Urinary bladder (tissue), 4 donors: ENCODE data around the gene FOXE3. TPM values are rescaled to one million over a fixed set of nuclear protein-coding genes. Genes with fewer than 3 reads are reported as not detected.

Experiments used
- DNase-seq: peaks from one replicate; pipeline ENCODE4 v3.0.0-alpha.2; 2015; ENCODE audit errors: extremely low spot score
- H3K27ac ChIP-seq: one replicate; pipeline ENCODE4 v1.5.1; 2013; ENCODE audit warnings: low read depth, mild to moderate bottlenecking, moderate library complexity
- H3K36me3 ChIP-seq: one replicate; pipeline ENCODE4 v1.6.1; 2013; ENCODE audit warnings: mild to moderate bottlenecking, moderate library complexity; ENCODE audit not compliant: insufficient read depth
- H3K4me1 ChIP-seq: one replicate; pipeline ENCODE4 v1.6.1; 2013; ENCODE audit warnings: mild to moderate bottlenecking, moderate library complexity; ENCODE audit not compliant: insufficient read depth
- H3K4me3 ChIP-seq: one replicate; pipeline ENCODE4 v1.5.1; 2013; ENCODE audit warnings: low read depth, low read length
- WGBS: extraction: QIAGEN DNeasy Blood & Tissue Kit; methylation state at CpG from one replicate; pipeline ENCODE4 v1.1.7; 2013; 5-methylcytosine and 5-hydroxymethylcytosine counted together
- polyA plus RNA-seq: library from polyadenylated mRNA; stranded (reverse); fragments of 200-250 nt; gene quantifications from one replicate; pipeline ENCODE4 v1.2.3, GENCODE V29; 2013
- total RNA-seq: library from RNA; depleted of rRNA; stranded (reverse); fragments of >200 nt; gene quantifications from one replicate; pipeline ENCODE4 v1.2.3, GENCODE V29; 2014
- donor health status: healthy with polysubstance abuse.
- donor health status: healthy.

FOXE3 gene
- total RNA-seq (not detected), polyA plus RNA-seq (not detected)

GRCh38 chr1:47415728-47416318, at the start of gene FOXE3:
Gene FOXE3, plus strand, starts transcription at chr1:47416285. Its CDS starts 31 bp downstream, at chr1:47416316.
- no peak within 1 kb of the TSS for H3K27ac ChIP-seq
- H3K36me3 ChIP-seq, result no peaks in the 10 kb centered on the region
- H3K4me3 ChIP-seq, result peak within 1 kb of the TSS; percentile 13
- H3K4me1 ChIP-seq, result peaks cover 4% of the 10 kb centered on the region
- WGBS, result 21% methylated on average over 21 of the region's 21 CpGs
- DNase-seq, result no peak

DNA sequence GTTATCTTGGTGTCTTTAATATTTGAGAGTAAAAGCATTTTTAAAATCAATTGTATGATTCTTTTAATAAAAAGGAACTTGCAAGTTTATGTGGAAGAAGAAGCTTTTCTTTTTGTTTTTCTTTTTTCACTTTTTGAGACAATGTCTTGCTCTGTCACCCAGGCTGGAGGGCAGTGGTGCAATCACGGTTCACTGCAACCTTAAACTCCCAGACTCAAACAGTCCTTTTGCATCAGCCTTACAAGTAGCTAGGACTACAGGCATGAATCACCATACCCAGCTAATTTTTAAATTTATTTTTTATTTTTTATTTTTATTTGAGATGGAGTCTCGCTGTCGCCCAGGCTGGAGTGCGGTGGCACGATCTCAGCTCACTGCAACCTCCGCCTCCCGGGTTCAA, 48.4 kb upstream of the FOXE3 start:
- no peak for DNase-seq
- H3K36me3 ChIP-seq, result no peaks in the 10 kb centered on the region
- H3K4me3 ChIP-seq, result no peak overlapping the region
- no peak overlapping the region for H3K27ac ChIP-seq
- H3K4me1 ChIP-seq, result no peaks in the 10 kb centered on the region
- WGBS, result 90% methylated on average over 7 of the region's 7 CpGs

DNA sequence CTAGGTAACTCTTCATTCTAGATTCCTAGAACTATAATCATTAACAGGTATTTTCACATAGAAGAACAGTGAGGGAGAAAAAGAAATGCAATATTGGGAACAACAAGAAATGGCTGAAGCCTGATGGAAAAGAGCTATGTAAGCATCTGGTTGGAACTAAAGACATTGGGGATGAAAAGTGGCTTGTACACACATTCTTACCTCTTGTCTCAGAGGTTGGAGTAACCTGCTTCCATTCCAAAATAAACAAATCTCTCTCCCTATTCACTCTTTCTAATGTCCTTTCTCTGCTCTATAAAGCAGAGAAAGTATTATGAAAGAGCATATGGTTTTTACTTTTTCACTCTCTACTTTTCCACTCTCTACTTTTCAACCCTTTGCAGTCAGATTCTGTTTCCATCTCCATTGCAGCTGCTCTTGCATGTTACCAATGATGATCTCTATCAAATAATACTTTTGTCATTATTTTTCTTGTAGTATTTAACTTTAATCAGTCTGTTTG, 45.0 kb upstream of the FOXE3 start:
- Histone ChIP-seq H3K4me3 (no peak overlapping the region), H3K36me3 (peaks cover 2% of the 10 kb centered on the region), H3K4me1 (no peaks in the 10 kb centered on the region), H3K27ac (no peak overlapping the region)
- no peak for DNase-seq

DNA sequence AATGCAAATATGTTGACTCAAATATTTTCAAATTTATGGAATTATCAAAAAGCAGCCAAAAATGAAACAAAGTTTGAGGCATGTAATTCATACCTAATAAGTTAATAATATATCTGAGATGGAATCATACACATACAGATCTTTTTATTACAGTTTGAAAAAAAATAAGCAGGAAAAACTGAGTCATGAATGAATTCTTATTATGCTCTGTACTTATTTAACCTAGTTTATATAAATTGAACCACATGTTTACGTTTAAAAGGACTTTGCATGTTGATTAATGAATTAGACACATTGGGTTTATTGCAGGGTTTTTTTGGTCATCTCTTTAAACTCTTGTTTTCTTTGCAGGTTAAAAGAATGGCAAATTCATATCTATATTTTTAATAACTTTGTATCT, 41.6 kb upstream of the FOXE3 start:
- peaks cover 2% of the 10 kb centered on the region for H3K36me3 ChIP-seq
- H3K4me1 ChIP-seq, result no peaks in the 10 kb centered on the region
- no peak overlapping the region for H3K27ac ChIP-seq
- DNase-seq, result no peak
- 79% methylated on average over 1 of the region's 1 CpG for WGBS
- no peak overlapping the region for H3K4me3 ChIP-seq

GRCh38 chr1:47378147-47378546, 37.9 kb upstream of the FOXE3 start:
- WGBS, result 85% methylated on average over 1 of the region's 1 CpG
- no peak for DNase-seq

DNA sequence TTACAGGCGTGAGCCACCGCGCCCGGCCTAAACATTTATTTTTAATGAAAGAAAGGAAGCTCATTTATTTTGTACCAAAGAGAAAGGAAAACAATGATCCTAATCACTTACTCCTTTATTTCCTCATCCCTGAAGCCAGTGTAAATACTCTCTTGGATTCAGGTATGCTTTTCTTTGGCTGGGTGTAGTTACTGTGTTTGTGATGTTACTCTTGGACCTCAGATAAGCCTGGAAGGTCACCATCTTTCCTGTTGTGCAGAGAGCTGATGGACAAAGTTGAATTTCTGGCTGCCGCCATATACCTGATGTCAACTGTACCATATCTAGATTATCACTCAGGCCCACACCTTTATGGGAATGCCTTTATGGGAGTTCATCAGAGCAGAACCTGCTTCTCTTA, 35.4 kb upstream of the FOXE3 start:
- Histone ChIP-seq H3K27ac (no peak overlapping the region), H3K36me3 (peaks cover 2% of the 10 kb centered on the region), H3K4me1 (no peaks in the 10 kb centered on the region), H3K4me3 (no peak overlapping the region)
- 99% methylated on average over 5 of the region's 5 CpGs for WGBS
- DNase-seq, result no peak

More at GRCh38 chr1:47378147-47378546, 37.9 kb upstream of the FOXE3 start:
- no peak overlapping the region for H3K4me3 ChIP-seq
- H3K36me3 ChIP-seq, result peaks cover 3% of the 10 kb centered on the region
- no peaks in the 10 kb centered on the region for H3K4me1 ChIP-seq
- H3K27ac ChIP-seq, result no peak overlapping the region

GRCh38 chr1:47382399-47382983, 33.6 kb upstream of the FOXE3 start:
- no peaks in the 10 kb centered on the region for H3K4me1 ChIP-seq
- H3K36me3 ChIP-seq, result peaks cover 2% of the 10 kb centered on the region
- H3K27ac ChIP-seq, result no peak overlapping the region
- no peak overlapping the region for H3K4me3 ChIP-seq
- no peak for DNase-seq
- WGBS, result 79% methylated on average over 3 of the region's 3 CpGs

DNA sequence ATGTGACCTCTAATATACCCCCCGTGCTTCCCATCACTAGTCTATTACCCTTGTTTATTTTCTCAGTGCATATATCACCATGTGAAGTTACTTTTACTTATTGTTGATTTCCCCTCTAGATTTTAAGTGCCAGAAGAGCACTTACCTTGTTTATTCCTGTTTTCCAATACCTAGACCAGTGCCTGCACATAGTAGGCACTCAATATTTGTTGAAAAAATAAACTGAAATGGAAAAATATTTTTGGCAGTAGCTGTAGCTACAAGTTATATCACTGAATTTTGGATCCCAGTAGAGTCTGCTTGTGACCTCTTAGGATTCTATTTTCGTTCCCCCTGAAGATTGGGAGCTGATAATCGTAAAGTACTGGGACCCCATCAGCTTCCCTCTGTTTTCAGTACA, 32.0 kb upstream of the FOXE3 start:
- 97% methylated on average over 3 of the region's 3 CpGs for WGBS
- Histone ChIP-seq H3K27ac (no peak overlapping the region), H3K4me3 (no peak overlapping the region), H3K4me1 (no peaks in the 10 kb centered on the region), H3K36me3 (peaks cover 2% of the 10 kb centered on the region)
- DNase-seq, result no peak

- H3K4me3 ChIP-seq, result no peak overlapping the region
These were observed 31.1 kb upstream of the FOXE3 start for GRCh38 chr1:47385020-47385419.

GRCh38 chr1:47386268-47386667, 29.8 kb upstream of the FOXE3 start:
- WGBS, result 97% methylated on average over 5 of the region's 5 CpGs
- Histone ChIP-seq H3K4me1 (no peaks in the 10 kb centered on the region), H3K36me3 (no peaks in the 10 kb centered on the region), H3K4me3 (no peak overlapping the region), H3K27ac (no peak overlapping the region)
- DNase-seq, result no peak

More at GRCh38 chr1:47385020-47385419, 31.1 kb upstream of the FOXE3 start:
- Histone ChIP-seq H3K4me1 (no peaks in the 10 kb centered on the region), H3K27ac (no peak overlapping the region), H3K36me3 (no peaks in the 10 kb centered on the region)
- 82% methylated on average over 6 of the region's 6 CpGs for WGBS
- no peak for DNase-seq

DNA sequence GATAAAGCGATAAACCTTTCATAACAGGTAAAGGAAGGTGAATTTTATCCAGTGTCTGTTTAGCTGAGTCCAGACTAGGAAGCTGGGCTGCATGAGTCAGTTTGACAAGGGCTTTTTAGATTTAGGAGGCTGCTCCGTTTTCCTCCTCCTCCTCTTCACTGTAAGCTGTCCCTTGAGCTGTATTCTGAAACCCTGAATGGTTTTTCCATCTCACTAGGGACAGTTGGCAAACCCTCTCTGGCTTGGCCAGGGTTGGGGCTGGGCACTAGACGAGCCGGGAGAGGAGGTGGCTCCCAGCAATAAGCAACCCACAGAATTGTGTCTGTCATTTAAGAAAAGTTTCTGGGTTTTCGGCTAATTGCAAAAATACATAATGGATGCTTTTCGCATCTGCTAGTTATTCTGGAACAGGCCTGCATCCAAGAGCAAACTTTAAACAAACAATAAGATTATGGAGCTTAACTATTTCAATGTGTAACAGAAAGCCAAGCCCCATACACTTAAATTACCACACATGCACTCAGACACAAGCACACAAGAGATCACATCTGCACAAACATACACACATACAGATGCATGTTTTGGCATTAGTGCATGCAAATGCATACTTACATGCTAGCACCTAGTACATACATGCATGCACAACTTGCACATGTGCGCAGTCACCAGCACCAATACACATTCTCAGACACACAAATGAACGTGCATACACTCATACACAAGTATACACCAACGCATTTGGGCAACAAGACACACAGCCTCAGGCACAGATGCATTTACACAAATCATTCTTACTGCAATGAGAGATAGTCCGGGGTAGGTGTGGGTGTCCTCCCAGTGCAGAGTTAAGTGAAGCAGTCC, 27.8 kb upstream of the FOXE3 start:
- H3K4me3 ChIP-seq, result no peak overlapping the region
- 27% methylated on average over 10 of the region's 10 CpGs for WGBS
- no peaks in the 10 kb centered on the region for H3K36me3 ChIP-seq

GRCh38 chr1:47388891-47389238, 27.2 kb upstream of the FOXE3 start:
- WGBS, result 21% methylated on average over 3 of the region's 3 CpGs
- Histone ChIP-seq H3K4me3 (no peak overlapping the region), H3K36me3 (no peaks in the 10 kb centered on the region), H3K4me1 (no peaks in the 10 kb centered on the region), H3K27ac (no peak overlapping the region)
- DNase-seq, result no peak

More for the DNA sequence above, 27.8 kb upstream of the FOXE3 start:
- H3K4me1 ChIP-seq, result no peaks in the 10 kb centered on the region
- no peak for DNase-seq
- no peak overlapping the region for H3K27ac ChIP-seq

DNA sequence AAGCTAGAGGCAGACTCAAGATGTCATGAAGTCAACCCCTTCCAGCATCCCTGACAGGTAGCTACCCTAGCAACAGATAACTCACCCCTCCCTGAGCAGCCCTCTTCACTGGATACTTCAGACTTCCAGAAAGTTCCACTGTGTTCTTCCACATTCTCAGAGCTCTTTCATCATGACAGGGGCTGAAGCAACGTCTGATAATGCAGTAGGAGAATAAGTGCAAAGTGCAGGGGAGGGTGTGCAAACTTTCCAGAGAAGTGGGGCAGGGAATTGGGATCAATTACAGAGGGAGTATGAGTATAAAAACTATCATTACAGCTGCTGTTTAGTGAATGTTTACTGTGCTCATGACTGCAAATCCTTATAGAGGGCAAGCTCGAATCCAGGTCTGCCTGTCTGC, 26.4 kb upstream of the FOXE3 start:
- no peak overlapping the region for H3K4me3 ChIP-seq
- WGBS, result 30% methylated on average over 2 of the region's 2 CpGs
- DNase-seq, result no peak
- no peaks in the 10 kb centered on the region for H3K4me1 ChIP-seq
- no peak overlapping the region for H3K27ac ChIP-seq
- no peaks in the 10 kb centered on the region for H3K36me3 ChIP-seq

GRCh38 chr1:47390843-47391242, 25.2 kb upstream of the FOXE3 start:
- DNase-seq, result no peak
- H3K36me3 ChIP-seq, result no peaks in the 10 kb centered on the region
- no peak overlapping the region for H3K27ac ChIP-seq
- WGBS, result 62% methylated on average over 2 of the region's 2 CpGs
- H3K4me1 ChIP-seq, result no peaks in the 10 kb centered on the region
- H3K4me3 ChIP-seq, result no peak overlapping the region
